NCI-H2107 (cell line): ENCODE results near the gene USP32.
"Not testable (repeated sequence)": the region's sequence is repeated elsewhere in the genome, so short reads cannot be mapped to it uniquely, and the experiment has no call there.

ENCODE experiments used
- DNase-seq: peaks from one replicate; lab custom pipeline; 2025; lab: John Stamatoyannopoulos, UW

USP32 gene

DNA sequence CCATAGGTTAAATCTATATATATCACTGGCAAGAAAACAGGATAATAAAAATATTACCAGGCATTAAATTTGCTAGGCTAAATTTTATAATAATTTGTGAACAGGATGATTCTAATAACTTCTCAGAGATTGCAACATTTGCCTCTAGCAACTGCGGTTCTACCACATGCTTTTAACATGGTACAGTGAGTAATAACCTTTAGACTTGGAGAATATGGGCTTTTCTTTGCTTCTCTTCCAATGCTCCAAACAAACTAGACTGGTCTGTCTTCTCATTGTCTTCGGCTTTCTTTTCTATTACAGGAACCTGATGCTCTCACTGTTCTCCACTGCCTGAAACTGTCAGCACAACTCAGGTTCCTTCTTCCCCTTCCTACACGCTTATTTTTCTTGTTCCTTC is 161.6 kb downstream of the USP32 start:
- DNase-seq, result no peak

DNA sequence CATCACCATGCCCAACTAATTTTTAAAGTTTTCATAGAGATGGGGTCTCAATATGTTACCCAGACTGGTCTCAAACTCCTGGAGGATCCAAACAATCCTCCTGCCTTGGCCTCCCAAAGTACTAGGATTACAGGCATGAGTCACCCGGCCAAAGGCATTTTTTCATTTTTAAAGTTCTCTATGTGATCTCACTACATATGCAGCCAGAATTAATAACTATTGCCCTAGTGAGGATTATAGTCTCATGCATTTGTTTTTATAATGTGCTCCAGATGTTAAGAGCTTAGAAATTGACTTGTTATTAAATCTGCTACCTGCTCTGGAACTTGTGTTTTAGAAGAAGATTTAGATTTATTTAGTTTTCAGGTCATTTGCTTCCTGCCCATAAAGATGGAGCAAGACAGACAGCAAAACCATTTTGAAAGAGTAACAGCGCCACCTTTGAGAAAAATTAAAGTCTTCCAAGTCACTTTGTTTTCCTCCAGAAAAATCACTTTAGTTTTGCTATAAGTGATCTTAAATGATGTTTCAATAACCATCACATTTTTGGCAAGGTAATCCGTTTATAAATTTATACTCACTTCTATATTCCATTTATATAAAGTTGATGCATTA is 162.6 kb downstream of the USP32 start:
- no peak for DNase-seq

DNA sequence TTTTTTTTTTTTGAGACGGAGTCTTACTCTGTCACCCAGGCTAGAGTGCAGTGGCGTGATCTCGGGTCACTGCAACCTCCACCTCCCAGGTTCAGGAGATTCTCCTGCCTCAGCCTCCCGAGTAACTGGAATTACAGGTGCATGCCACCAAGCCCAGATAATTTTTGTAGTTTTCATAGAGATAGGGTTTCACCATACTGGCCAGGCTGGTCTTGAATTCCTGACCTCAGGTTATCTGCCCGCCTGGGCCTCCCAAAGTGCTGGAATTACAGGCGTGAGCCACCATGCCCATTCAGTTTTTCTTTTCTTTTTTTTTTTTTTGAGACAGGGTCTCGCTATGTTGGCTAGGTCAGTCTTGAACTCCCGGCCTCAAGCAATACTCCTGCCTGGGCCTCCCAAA is 164.7 kb downstream of the USP32 start:
- DNase-seq, result not testable (repeated sequence)

DNA sequence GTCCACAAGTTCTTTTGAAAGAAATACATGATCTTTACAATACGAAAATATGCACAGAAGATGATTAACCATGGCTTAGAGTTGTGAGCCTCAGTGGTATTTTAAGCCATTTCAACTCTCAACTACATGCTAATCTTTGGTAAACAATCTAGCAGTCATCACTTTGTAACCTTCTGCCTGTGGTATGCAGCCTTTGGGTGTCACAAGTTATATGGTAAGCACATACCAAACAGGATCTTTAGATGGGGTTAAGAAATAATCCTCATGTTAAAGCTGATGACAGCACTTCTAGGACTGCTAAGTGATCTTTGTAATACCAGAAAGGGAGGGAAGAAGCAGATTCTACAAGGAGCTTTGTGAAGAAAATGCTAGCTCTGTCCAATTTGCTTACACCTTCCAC is 167.9 kb downstream of the USP32 start:
- DNase-seq, result no peak

DNA sequence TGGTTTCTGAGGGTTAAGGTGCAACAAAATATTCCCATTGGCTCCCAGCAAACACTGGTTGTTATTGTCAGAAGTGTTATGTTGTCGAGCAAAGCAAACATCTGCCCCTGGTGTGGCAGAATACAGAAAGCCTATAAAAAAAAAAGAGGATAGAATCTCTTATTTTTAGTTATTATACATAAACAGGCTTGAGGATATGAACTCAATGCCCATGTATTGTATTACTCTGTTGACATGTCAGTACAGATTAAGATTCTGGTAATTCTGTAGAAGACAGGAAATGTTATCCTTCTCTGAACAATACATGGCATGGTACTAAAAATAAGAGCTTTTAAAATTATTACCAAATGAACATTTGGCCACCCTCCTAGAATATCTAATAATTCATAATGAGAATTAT is 168.5 kb downstream of the USP32 start:
- DNase-seq, result no peak

DNA sequence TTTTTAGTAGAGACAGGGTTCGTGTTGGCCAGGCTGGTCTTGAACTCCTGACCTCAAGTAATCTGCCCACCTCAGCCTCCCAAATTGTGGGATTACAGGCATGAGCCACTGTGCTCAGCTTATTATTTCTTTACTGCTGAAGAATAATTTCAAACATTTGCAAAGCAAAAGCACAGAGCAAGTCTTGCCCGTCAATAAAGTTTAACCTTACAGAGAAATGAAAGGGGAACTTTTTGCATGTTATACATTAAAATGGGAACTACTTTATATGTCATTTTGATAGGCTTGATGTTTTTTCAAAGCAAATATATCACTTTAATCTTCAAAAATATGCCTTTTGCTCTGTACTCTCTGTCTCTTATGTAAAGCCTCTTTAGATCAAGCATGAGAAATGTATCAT is 173.2 kb downstream of the USP32 start:
- not testable (repeated sequence) for DNase-seq

DNA sequence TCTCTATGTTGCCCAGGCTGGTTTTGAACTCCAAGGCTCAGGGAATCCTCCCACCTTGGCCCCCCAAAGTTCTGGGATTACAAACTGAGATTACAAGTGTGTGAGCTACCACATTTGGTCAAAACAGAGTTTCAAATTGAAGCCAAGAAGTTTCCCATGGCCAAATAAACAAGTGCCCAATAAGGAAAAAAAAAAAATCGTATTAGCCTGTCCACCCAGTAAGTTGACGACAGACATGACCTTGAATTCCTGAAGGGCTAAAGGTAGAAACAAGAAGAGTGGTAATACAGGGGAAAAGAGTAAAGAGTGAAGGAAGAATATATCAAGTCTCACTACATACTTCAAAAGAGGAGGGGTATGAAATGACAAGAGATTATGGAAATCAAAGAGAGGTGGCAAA is 176.0 kb downstream of the USP32 start:
- not testable (repeated sequence) for DNase-seq

DNA sequence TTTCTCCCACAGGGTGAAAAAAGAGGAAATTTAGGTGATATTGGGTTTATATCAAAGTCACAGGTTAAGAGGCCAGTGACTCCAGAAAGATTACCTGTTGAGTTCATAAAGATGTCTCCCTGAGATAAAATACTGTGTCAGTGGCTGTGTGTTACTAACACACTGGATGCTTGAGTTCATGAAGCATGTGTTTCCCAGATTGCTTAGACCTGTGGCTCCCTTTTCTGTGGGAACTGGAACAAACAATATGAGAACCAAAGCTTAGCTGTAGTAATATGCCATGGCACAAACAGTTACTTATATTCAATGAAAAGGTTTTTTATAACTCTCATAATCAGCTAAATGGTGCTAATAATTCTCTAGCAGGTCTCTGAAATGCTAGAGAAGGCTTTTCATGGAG is 180.7 kb downstream of the USP32 start:
- DNase-seq, result not testable (repeated sequence)

DNA sequence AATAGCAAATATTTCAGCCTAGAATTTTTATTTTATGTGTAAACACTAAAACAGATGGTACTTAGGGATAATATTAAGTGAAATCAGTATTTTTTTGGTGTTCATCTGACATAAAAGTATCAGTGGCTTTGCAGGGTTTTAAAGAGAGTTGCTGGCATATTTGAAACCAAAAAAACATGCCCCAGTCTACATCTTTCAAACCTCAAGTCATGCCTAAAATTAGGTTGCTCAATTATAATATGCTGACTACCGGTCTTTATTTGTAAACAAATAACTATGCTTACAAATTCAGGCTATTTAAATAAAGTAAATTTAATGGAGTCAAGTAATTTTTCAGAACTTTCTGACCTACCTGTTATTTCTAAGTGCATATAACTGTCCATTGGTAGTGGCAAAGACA is 183.6 kb downstream of the USP32 start:
- DNase-seq, result not testable (repeated sequence)

DNA sequence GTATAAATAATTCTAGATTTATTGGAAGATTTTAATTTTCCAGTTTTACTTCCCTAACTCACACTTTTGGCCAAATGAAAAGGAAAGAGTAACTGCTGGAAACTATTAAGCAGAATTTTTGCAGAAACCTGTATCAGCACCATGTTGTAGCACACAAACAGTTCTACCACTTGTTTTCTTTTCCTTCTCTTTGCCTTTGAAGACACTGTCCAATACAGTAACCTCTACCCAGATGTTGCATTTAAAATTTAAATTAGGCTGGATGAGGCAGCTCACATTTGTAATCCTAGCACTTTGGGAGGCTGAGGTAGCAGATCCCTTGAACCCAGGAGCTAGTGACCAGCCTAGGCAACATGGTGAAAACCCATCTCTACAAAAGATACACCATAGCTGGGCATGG is 186.2 kb downstream of the USP32 start:
- not testable (repeated sequence) for DNase-seq

DNA sequence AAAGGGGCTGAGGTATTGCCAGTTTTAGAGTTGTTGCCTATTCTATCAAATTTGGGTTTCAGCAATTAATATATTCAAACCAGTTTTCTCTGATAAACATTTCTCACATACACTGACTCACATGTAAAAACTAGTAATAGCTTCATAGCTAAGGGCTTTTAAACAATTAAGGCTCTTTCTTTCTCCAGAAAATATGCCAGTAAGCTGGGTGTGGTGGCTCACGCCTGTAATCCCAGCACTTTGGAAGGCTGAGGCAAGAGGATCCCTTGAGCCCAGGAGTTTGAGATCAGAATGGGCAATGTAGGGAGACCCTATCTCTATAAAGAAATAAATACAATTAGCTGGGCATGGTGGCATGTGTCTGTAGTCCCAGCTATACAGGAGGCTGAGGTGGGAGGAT is 193.3 kb downstream of the USP32 start:
- DNase-seq, result not testable (repeated sequence)

DNA sequence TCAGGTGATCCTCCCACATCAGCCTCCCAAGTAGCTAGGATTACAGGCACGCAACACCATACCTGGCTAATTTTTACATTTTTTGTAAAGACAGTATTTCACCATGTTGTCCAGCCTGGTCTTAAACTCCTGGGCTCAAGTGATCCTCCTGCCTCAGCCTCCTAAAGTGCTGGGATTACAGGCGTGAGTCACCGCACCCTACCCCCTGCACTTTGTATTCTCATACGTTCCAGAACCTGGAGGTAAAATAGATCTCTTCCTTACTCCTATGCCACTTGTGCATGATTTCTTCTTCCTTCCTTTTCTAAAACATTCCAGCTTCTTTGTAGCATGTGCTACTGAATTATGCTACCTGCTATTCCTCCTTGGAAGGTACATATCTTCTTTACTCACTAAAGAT is 197.8 kb downstream of the USP32 start:
- not testable (repeated sequence) for DNase-seq

DNA sequence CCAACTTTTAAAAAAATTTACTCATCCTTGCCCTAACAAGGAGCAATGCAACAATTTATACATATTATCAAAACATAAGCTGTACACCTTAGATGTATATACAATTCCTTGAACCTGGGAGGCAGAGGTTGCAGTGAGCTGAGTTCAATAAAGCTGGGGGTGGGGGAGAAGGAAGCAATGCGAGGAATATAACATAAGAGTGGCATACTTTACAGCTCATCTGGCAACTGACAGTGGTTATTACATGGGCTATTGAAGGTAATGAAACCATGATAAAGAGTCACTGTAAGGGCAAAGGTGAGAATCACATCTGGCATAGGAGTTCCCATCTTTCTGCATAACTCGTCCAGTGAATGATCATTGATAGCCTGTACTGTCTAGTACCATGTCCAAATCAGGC is 198.5 kb downstream of the USP32 start:
- no peak for DNase-seq

DNA sequence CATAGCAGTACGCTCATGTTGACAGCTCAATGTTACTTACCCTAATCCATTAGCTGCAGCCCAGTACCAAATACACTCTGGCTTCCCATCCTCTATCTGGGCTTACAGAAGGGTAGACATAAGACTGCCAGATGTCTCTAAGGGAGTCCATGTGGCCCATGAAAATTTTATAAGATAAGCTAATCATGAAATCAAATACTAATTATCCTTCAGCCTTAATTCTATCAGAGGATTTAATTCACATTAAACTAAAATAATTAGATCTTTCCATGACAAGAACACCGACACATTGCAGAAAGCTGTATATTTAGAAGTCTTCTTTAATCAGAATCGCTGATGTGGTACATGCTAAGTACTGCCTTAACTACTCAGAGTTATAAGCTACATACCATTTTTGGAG is 198.9 kb downstream of the USP32 start:
- DNase-seq, result not testable (repeated sequence)

DNA sequence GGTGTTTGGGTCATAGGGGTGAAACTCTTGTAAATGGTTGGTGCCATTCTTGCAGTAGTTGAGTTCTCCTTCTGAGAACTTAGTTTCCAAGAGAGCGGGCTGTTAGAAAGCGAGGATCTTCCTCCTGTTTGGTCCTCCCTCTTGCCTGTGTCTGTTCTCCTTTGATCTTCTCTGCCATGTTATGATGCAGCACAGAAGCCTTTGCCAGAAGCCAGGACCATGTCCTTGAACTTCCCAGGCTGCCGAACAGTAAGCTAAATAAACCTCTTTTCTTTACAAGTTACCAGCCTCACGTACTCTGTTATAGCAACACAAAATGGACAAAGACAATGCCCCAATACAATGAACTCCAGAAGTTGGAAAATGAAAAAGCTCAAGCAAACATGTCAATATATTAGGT is 201.9 kb downstream of the USP32 start:
- not testable (repeated sequence) for DNase-seq

DNA sequence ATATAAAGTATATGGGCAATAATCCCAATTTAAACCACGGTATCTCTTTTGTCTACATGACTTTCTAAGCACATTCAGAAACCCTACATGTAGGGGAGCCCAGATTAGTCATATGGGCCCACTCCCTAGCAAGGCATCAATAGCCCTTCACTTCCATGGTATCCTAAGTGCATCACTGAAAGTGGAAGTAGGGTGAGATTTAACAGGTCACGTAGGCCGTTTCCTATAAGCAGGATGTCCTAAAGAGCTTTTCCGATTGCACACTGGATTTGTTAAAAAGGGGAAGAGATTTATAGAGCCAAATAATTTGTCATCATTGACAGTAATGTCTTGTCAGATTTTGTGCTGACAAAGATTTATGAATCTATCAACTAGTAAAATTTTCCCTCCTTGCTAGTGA is 203.2 kb downstream of the USP32 start:
- no peak for DNase-seq

DNA sequence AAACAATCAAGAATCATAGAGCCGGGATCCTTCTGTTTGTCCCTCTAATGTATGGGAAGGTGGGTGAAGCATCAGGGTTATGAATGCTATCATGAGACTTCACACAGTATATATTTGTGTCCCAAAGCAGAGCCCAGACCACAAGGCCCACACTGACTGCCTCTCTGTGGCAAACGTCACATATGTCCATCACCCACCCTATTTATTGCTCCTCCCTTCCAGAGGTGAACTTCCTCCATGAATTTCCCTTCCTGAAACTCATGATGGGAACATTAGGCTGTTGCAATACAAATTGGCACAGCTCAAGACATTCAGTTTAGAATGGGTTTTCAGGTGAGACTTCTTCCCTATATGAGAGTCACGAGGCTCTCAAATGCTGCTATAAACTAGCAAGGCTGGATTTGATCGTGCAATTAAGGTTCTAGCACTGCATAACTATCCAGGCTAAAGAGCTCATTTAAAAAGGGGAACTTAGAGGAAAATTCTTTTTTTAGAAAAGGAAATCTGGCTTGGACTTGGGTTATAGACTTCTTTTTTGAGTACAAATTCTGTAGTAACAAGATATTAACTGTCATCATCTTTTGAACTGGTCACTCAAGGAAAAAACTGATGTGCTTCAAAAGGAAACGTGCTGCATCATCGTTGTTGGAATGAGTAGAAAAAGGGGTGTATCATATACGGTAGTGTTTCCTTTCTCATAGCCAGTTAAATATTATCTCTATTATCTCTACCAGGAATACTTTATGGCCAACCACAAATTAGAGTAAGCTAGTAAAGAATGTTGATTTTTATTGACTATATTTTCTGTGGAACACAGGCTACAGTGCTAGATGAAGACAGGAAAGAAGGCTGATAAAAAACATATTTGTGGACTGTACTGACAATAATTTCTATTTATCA is 204.8 kb downstream of the USP32 start:
- DNase-seq, result not testable (repeated sequence)

DNA sequence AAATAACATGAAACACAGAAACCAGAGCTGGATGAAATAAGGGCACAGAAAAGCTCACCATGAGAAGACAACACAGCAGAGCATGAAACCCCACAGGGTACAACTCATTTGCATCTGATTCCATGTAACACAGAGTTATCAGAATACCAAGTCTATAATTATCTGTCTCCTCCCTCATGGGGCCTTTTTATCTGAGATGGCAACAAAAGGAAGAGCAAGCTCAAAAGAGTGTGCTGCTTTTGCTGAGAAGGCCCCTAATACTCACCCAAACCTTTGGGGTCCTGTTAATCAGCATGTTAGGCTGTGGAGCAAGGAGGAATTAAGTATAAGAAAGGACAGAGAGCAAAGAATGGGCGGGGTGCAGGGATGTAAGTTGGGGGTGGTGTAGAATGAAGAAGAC is 205.6 kb downstream of the USP32 start:
- DNase-seq, result not testable (repeated sequence)

DNA sequence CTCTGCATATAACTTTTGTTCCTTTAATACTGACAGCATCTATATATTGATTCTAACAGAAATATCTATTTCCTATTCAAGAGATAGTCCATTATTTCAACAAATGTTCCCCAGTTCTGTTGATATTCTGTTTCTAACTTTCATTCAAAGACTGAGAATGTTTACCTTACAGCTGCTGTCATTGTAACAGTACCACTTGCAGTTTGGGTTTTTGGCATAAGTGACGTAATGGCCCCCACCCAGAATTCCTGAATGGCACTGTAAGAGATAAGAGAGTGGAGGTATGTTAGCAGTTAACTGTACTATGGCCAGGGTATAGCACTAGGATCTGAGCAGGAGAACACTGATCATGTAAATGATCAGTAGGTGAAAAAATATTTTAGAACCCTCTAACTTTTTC is 211.6 kb downstream of the USP32 start:
- DNase-seq, result not testable (repeated sequence)

DNA sequence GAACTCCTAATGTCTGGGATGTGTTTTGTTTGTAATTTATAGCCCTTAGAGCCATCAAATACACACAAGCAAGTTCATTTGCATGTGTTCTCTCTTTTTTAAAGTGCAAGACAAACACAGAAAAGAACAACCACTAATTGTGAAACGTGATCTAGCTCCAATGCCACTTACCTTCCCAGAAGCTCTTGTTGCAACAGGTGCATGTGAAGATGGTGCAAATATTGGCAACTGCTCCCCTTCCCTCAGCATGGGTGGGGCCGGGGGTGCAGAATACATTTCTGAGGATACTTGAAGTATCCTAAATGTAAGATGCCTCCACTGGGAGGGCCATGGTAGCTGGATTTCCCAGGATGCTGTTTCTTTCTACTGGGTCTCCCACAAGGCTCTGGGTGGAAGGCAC is 213.8 kb downstream of the USP32 start:
- DNase-seq, result peak; percentile 33

DNA sequence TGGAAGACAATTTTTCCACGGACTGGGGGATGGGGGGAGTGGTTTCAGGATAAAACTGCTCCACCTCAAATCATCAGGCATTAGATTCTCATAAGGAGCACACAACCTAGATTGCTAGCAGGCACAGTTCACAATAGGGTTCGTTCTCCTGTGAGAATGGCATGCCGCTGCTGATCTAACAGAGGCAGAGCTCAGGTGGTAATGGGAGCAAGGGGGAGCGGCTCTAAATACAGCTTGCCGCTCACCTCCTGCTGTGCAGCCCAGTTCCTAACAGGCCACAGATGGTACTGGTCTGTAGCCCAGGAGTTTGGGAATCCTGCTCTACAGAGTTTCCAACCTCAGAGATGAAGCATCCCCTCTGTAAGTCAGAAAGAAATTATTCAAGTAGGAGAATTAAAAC is 215.2 kb downstream of the USP32 start:
- DNase-seq, result not testable (repeated sequence)

DNA sequence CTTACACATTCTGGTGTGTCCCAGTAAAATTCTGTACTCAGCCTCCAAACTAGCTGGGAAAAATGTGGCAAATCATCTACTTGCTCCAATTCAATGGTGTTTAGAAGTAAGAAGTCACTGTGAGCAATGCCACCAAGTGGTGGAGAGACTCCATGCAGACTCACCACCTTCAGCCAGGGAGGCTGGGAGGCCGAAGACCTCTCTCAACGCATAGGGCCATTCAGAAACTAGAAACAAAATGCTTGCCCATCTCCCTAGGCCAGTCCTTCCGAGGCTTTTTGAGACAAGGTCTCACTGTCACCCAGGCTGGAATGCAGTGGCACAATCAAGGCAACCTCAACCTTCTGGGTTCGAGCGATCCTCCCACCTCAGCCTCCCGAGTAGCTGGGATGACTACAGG is 217.2 kb downstream of the USP32 start:
- not testable (repeated sequence) for DNase-seq

DNA sequence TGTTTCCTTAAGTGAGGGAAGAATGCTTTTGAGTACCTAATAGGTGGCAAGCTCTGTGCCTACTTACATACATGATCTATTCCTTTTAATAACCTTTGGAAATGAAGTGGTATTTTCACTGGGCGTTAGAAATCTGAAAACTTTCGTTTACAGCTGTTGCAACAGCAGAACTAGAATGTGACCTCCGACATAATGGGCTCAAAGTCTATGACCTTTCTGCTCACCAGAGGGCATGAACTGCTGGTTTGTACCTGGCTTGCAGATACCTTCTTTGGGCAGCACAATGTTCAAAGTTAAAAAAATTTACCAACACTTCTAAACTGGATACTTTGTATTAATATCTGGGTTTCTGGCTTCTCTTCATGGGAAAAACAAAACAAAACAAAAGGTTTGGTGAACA is 217.9 kb downstream of the USP32 start:
- no peak for DNase-seq
